SU-DHL-6 (cell line): ENCODE results near the gene TEAD1.

ENCODE experiments used
- CTCF ChIP-seq: fragments of 200-600 bp; sonication (generic); IDR thresholded peaks from one replicate; pipeline ENCODE4 v1.5.1; 2017; ENCODE audit warnings: antibody characterized with exemption, mild to moderate bottlenecking, low read length, moderate library complexity; ENCODE audit not compliant: insufficient read depth, poor library complexity, severe bottlenecking
- EZH2phosphoT487 ChIP-seq: fragments of 200-600 bp; sonication (generic), shearing (Covaris generic); conservative IDR thresholded peaks from 2 replicates; pipeline ENCODE4 v1.6.1; 2018; ENCODE audit warnings: mild to moderate bottlenecking, antibody characterized with exemption, low read length, moderate library complexity, mixed read lengths

GRCh38 chr11:12767027-12767426 lies 92.8 kb downstream of the TEAD1 start:
- TF ChIP-seq CTCF (no peak), EZH2phosphoT487 (no peak)
